Colonic mucosa (tissue), 4 donors: ENCODE measurements around the gene KRT20. TPM values are rescaled to one million over a fixed set of nuclear protein-coding genes. Genes with fewer than 3 reads are reported as not detected.
"Not testable (repeated sequence)": the region's sequence is repeated elsewhere in the genome, so short reads cannot be mapped to it uniquely, and the experiment has no call there.

ENCODE experiments used
- DNase-seq: peaks from one replicate; pipeline ENCODE4 v3.0.0-alpha.2; 2020
- H3K27ac ChIP-seq: fragments of 200-600 bp; one replicate; pipeline ENCODE4 v1.8.0; 2021
- H3K27me3 ChIP-seq: fragments of 200-600 bp; one replicate; pipeline ENCODE4 v1.8.0; 2021
- H3K36me3 ChIP-seq: fragments of 200-600 bp; one replicate; pipeline ENCODE4 v1.8.0; 2021
- H3K4me1 ChIP-seq: fragments of 200-600 bp; one replicate; pipeline ENCODE4 v1.8.0; 2021; ENCODE audit warnings: mild to moderate bottlenecking
- H3K4me3 ChIP-seq: fragments of 200-600 bp; one replicate; pipeline ENCODE4 v1.8.0; 2021
- H3K9ac ChIP-seq, 2 donors: one replicate each; pipeline ENCODE4 v1.7.0; 2013; ENCODE audit warnings: control low read depth in 2 of 2, low read depth in 2 of 2, low read length in 2 of 2
- H3K9me3 ChIP-seq: fragments of 200-600 bp; one replicate; pipeline ENCODE4 v1.8.0; 2021
- CTCF ChIP-seq: fragments of 200-600 bp; IDR thresholded peaks from one replicate; pipeline ENCODE4 v1.8.0; 2022; ENCODE audit warnings: antibody characterized with exemption, mild to moderate bottlenecking
- intact Hi-C: fragments of 100-400 bp; cut with DNase I; formaldehyde crosslinking; loops from one replicate; pipeline ENCODE4 v1.14.1; 2022
- total RNA-seq, 2 donors: library from RNA; stranded (reverse); fragmentation: NEBNext Ultra II Directional in 1 of 2; extraction: Animal tissue kit (Norgen Biotek cat#: 25700) in 1 of 2; gene quantifications; one replicate each; pipeline ENCODE4 v1.2.1, GENCODE V29; 2021
- donor health status: healthy.
- donor health status: DM: no; HTN: no; CAD: no.
- donor health status: DM: no; HTN: no; CAD: no.

The KRT20 gene
- total RNA-seq, 2 donors from 2014 or later, result 1,610 to 1,735 TPM

- no peaks in the 10 kb centered on the region for H3K4me1 ChIP-seq
- no peaks in the 10 kb centered on the region for H3K9me3 ChIP-seq
- H3K36me3 ChIP-seq, result no peaks in the 10 kb centered on the region
- H3K27ac ChIP-seq, result no peak overlapping the region
- intact Hi-C loops, result no loop called here
- H3K9ac ChIP-seq, result no peak overlapping the region
- no peak for DNase-seq
- no peak overlapping the region for H3K4me3 ChIP-seq
- TF ChIP-seq CTCF, result no peak
- no peaks in the 10 kb centered on the region for H3K27me3 ChIP-seq
Observed at GRCh38 chr17:40921026-40921425, 36.0 kb upstream of the KRT20 start.

- intact Hi-C loops, result not testable (repeated sequence)
Observed at GRCh38 chr17:40917116-40917515, 32.1 kb upstream of the KRT20 start.

GRCh38 chr17:40916366-40916765 is 31.3 kb upstream of the KRT20 start:
- DNase-seq, result no peak
- Histone ChIP-seq H3K4me3 (no peak overlapping the region), H3K9ac (no peak overlapping the region), H3K9me3 (no peaks in the 10 kb centered on the region), H3K36me3 (no peaks in the 10 kb centered on the region), H3K4me1 (no peaks in the 10 kb centered on the region), H3K27ac (no peak overlapping the region), H3K27me3 (no peaks in the 10 kb centered on the region)
- intact Hi-C loops, result no loop called here
- TF ChIP-seq CTCF, result no peak

More at GRCh38 chr17:40917116-40917515, 32.1 kb upstream of the KRT20 start:
- not testable (repeated sequence) for H3K27ac ChIP-seq, H3K27me3 ChIP-seq, H3K4me1 ChIP-seq, DNase-seq, H3K36me3 ChIP-seq, H3K4me3 ChIP-seq, H3K9ac ChIP-seq, H3K9me3 ChIP-seq

GRCh38 chr17:40915721-40916256 is 30.7 kb upstream of the KRT20 start:
- no peak overlapping the region for H3K27ac ChIP-seq
- no peak for TF ChIP-seq CTCF
- intact Hi-C loops, result no loop called here
- no peaks in the 10 kb centered on the region for H3K9me3 ChIP-seq
- no peaks in the 10 kb centered on the region for H3K36me3 ChIP-seq
- H3K27me3 ChIP-seq, result no peaks in the 10 kb centered on the region
- no peaks in the 10 kb centered on the region for H3K4me1 ChIP-seq
- H3K9ac ChIP-seq, result no peak overlapping the region
- DNase-seq, result no peak
- H3K4me3 ChIP-seq, result no peak overlapping the region

- Histone ChIP-seq H3K9me3 (no peaks in the 10 kb centered on the region), H3K9ac (no peak overlapping the region), H3K27me3 (no peaks in the 10 kb centered on the region), H3K27ac (no peak overlapping the region), H3K4me1 (no peaks in the 10 kb centered on the region), H3K4me3 (no peak overlapping the region), H3K36me3 (no peaks in the 10 kb centered on the region)
- intact Hi-C loops, result no loop called here
- no peak for TF ChIP-seq CTCF
- no peak for DNase-seq
Observed at GRCh38 chr17:40915199-40915661, 30.2 kb upstream of the KRT20 start.

GRCh38 chr17:40914075-40914855 is 29.2 kb upstream of the KRT20 start:
- H3K4me1 ChIP-seq, result no peaks in the 10 kb centered on the region
- H3K9me3 ChIP-seq, result no peaks in the 10 kb centered on the region
- no peak overlapping the region for H3K27ac ChIP-seq
- H3K36me3 ChIP-seq, result no peaks in the 10 kb centered on the region
- H3K4me3 ChIP-seq, result no peak overlapping the region
- TF ChIP-seq CTCF, result no peak
- intact Hi-C loops, result no loop called here
- no peak for DNase-seq
- H3K27me3 ChIP-seq, result no peaks in the 10 kb centered on the region
- H3K9ac ChIP-seq, result no peak overlapping the region
